Large intestine (tissue), 3 donors: ENCODE data around the gene GUCY1A2. TPM values are rescaled to one million over a fixed set of nuclear protein-coding genes. Genes with fewer than 3 reads are reported as not detected.

Experiments used
- DNase-seq, 2 donors: peaks; one replicate each; pipeline versions ENCODE4 v3.0.0 to v3.0.0-alpha.2; 2013
- H3K27ac ChIP-seq: one replicate; pipeline ENCODE4 v1.5.1; 2013; ENCODE audit warnings: low read length
- H3K27me3 ChIP-seq: 2 replicates; pipeline ENCODE4 v1.6.1; 2013; ENCODE audit warnings: low read length; ENCODE audit not compliant: control insufficient read depth, insufficient read depth
- H3K36me3 ChIP-seq: 2 replicates; pipeline ENCODE4 v1.6.1; 2013; ENCODE audit warnings: low read length; ENCODE audit not compliant: control insufficient read depth, insufficient read depth
- H3K4me1 ChIP-seq: one replicate; pipeline ENCODE4 v1.6.1; 2013; ENCODE audit warnings: low read length; ENCODE audit not compliant: control insufficient read depth, insufficient read depth
- H3K4me3 ChIP-seq: one replicate; pipeline ENCODE4 v1.5.1; 2013; ENCODE audit warnings: low read length
- H3K9me3 ChIP-seq: one replicate; pipeline ENCODE4 v1.6.1; 2013; ENCODE audit warnings: mild to moderate bottlenecking, low read depth, low read length, moderate library complexity; ENCODE audit not compliant: control insufficient read depth
- WGBS: methylation state at CpG from one replicate; pipeline ENCODE4 v1.1.5; 2013; ENCODE audit warnings: low lambda C conversion rate; ENCODE audit not compliant: insufficient coverage; 5-methylcytosine and 5-hydroxymethylcytosine counted together
- polyA plus RNA-seq: library from polyadenylated mRNA; unstranded; fragments of 120-200 nt; gene quantifications from one replicate; pipeline ENCODE4 v1.2.1, GENCODE V29; 2013

Gene GUCY1A2
- polyA plus RNA-seq, 1 donor = 4.0 TPM

GRCh38 chr11:106723071-106723470 is 295.2 kb downstream of the GUCY1A2 start:
- Histone ChIP-seq H3K36me3 (no peaks in the 10 kb centered on the region), H3K9me3 (no peaks in the 10 kb centered on the region), H3K27ac (no peak overlapping the region), H3K27me3 (no peaks in the 10 kb centered on the region), H3K4me1 (no peaks in the 10 kb centered on the region), H3K4me3 (no peak overlapping the region)
- DNase-seq = no peak
- WGBS = 76% methylated on average over 3 of the region's 3 CpGs

- Histone ChIP-seq H3K4me3 (no peak overlapping the region), H3K9me3 (no peaks in the 10 kb centered on the region), H3K4me1 (no peaks in the 10 kb centered on the region), H3K27me3 (no peaks in the 10 kb centered on the region), H3K27ac (no peak overlapping the region), H3K36me3 (no peaks in the 10 kb centered on the region)
- 100% methylated on average over 1 of the region's 2 CpGs for WGBS
- DNase-seq = no peak
Observed at GRCh38 chr11:106717222-106717621, 301.1 kb downstream of the GUCY1A2 start.

DNA sequence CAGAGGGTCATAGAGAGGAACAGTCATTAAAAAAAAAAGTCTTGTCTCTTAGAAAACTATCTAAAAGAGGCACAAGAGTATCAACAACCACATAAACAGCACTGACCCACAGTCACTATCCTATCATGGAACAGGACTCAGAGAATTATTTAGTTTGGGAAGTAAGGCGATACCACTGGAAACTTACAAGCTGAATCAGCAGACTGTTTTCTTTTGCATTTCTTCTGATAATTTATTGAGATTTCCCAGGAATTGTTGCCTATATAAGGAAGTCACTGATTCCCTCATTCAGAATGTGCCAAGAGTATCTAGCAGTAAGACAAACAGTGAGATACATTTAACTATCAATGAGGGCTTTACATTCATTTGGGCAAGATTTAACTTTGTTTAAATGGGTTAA is 304.1 kb downstream of the GUCY1A2 start:
- 83% methylated on average over 1 of the region's 1 CpG for WGBS
- H3K9me3 ChIP-seq = no peaks in the 10 kb centered on the region
- no peaks in the 10 kb centered on the region for H3K36me3 ChIP-seq
- DNase-seq = no peak
- no peaks in the 10 kb centered on the region for H3K4me1 ChIP-seq
- H3K27me3 ChIP-seq = no peaks in the 10 kb centered on the region
- no peak overlapping the region for H3K4me3 ChIP-seq
- no peak overlapping the region for H3K27ac ChIP-seq

- Histone ChIP-seq H3K4me1 (no peaks in the 10 kb centered on the region), H3K36me3 (no peaks in the 10 kb centered on the region), H3K4me3 (no peak overlapping the region), H3K9me3 (no peaks in the 10 kb centered on the region), H3K27ac (no peak overlapping the region), H3K27me3 (no peaks in the 10 kb centered on the region)
- no CpG with 5 or more reads among the region's 7 CpGs for WGBS
- DNase-seq = no peak
Observed at GRCh38 chr11:106708348-106708747, 309.9 kb downstream of the GUCY1A2 start.

DNA sequence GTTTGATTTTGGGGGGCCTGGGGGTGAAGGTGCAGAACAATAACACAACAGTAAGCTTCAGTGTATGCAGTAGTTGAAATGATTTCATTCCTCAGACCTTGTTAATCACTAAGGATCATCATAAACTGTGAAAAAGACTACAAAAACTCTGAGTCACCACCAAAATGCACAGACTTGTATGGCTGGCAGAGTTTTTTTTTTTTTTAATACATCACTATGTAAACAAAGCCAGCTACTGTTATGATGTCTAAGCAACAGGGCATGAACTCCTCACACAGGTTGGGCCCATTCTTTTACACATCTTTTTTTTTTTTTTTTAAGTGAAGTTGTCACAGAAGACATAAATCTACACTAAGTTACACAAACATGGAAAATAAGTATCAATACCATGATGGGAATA is 311.9 kb downstream of the GUCY1A2 start:
- Histone ChIP-seq H3K4me1 (no peaks in the 10 kb centered on the region), H3K27me3 (no peaks in the 10 kb centered on the region), H3K36me3 (no peaks in the 10 kb centered on the region), H3K4me3 (no peak overlapping the region), H3K9me3 (no peaks in the 10 kb centered on the region), H3K27ac (no peak overlapping the region)
- DNase-seq = peak in 1 of 2 donors; percentile 59

DNA sequence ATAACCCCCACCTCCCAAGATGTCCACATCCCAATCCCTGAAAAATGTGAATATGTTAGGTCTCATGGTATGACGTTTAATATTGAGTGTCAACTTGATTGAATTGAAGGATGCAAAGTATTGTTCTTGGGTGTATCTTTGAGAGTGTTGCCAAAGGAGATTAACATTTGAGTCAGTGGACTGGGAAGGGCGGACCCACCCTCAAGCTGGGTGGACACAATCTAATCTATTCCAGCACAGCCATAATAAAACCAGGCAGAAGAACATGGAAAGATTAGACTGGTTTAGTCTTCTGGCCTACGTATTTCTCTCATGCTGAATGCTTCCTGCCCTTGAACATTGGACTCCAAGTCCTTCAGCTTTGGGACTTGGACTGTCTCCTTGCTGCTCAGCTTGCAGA is 315.5 kb downstream of the GUCY1A2 start:
- no CpG with 5 or more reads among the region's 3 CpGs for WGBS
- H3K27me3 ChIP-seq = no peaks in the 10 kb centered on the region
- no peaks in the 10 kb centered on the region for H3K9me3 ChIP-seq
- H3K36me3 ChIP-seq = no peaks in the 10 kb centered on the region
- H3K4me1 ChIP-seq = no peaks in the 10 kb centered on the region
- DNase-seq = no peak
- no peak overlapping the region for H3K4me3 ChIP-seq
- no peak overlapping the region for H3K27ac ChIP-seq

DNA sequence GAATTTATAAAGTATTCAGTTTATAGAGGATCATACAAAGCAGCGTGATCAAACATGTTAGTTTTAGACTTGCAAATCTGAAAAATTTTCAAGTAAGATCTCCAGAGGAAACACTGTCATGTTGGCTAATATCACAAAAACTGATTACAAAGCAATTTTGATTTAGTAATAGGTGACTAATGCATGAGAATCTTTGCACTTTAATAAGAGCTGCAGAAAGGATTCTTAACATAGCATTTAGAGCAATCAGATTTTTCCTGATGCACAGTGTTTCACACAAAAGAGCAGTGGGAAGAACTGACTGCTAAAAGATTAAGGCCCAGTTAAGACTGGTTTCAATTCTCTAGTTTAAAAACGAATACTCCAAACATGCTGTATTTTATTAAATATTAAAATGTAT is 321.2 kb downstream of the GUCY1A2 start:
- H3K27me3 ChIP-seq = no peaks in the 10 kb centered on the region
- no peak for DNase-seq
- H3K27ac ChIP-seq = no peak overlapping the region
- H3K4me1 ChIP-seq = no peaks in the 10 kb centered on the region
- H3K9me3 ChIP-seq = no peaks in the 10 kb centered on the region
- WGBS = 83% methylated on average over 1 of the region's 2 CpGs
- H3K36me3 ChIP-seq = no peaks in the 10 kb centered on the region
- H3K4me3 ChIP-seq = no peak overlapping the region

DNA sequence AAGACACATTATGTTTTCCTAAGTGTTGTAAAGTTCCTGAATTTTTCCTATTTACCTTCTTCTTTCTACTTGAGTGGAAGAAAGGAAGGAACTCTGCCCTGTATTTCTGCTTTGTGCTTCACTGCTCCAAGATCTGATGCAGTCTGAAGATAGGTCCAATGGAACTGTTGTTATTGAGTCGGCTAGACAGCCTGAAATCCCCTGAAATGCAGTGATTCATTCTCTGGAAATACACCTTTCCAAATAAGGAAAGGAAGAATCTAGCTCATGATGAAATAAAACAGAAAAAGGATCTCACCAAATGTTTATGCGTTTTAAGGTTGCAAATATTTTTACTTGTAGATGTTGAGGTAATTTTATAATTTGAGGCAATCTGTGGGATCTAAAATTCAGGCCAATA is 322.8 kb downstream of the GUCY1A2 start:
- no peak overlapping the region for H3K4me3 ChIP-seq
- H3K27me3 ChIP-seq = no peaks in the 10 kb centered on the region
- no peak for DNase-seq
- WGBS = 40% methylated on average over 1 of the region's 2 CpGs
- H3K27ac ChIP-seq = no peak overlapping the region
- H3K9me3 ChIP-seq = no peaks in the 10 kb centered on the region
- H3K36me3 ChIP-seq = no peaks in the 10 kb centered on the region
- H3K4me1 ChIP-seq = no peaks in the 10 kb centered on the region

- no peaks in the 10 kb centered on the region for H3K9me3 ChIP-seq
- H3K4me1 ChIP-seq = no peaks in the 10 kb centered on the region
- WGBS = no CpG with 5 or more reads among the region's 5 CpGs
Observed at GRCh38 chr11:106694501-106694900, 323.8 kb downstream of the GUCY1A2 start.

GRCh38 chr11:106691807-106692365 is 326.4 kb downstream of the GUCY1A2 start:
- H3K4me1 ChIP-seq = no peaks in the 10 kb centered on the region
- no peak overlapping the region for H3K27ac ChIP-seq
- no peaks in the 10 kb centered on the region for H3K36me3 ChIP-seq
- H3K4me3 ChIP-seq = no peak overlapping the region
- H3K9me3 ChIP-seq = no peaks in the 10 kb centered on the region
- no peak for DNase-seq
- H3K27me3 ChIP-seq = no peaks in the 10 kb centered on the region

More at GRCh38 chr11:106694501-106694900, 323.8 kb downstream of the GUCY1A2 start:
- Histone ChIP-seq H3K36me3 (no peaks in the 10 kb centered on the region), H3K27ac (no peak overlapping the region), H3K27me3 (no peaks in the 10 kb centered on the region), H3K4me3 (no peak overlapping the region)
- no peak for DNase-seq

GRCh38 chr11:106690923-106691322 is 327.4 kb downstream of the GUCY1A2 start:
- Histone ChIP-seq H3K36me3 (no peaks in the 10 kb centered on the region), H3K4me3 (no peak overlapping the region), H3K4me1 (no peaks in the 10 kb centered on the region), H3K27me3 (no peaks in the 10 kb centered on the region), H3K9me3 (no peaks in the 10 kb centered on the region), H3K27ac (no peak overlapping the region)
- DNase-seq = no peak
- WGBS = 100% methylated on average over 1 of the region's 1 CpG
